HL-60 (cell line): ENCODE data around the gene EFTUD2.

Experiments used
- CTCF ChIP-seq: IDR thresholded peaks from one replicate; pipeline ENCODE4 v1.5.1; 2011; ENCODE audit warnings: low read length, control low read depth, inconsistent platforms; ENCODE audit not compliant: insufficient read depth
- REST ChIP-seq: IDR thresholded peaks from 2 replicates; pipeline ENCODE4 v1.6.1; 2012; ENCODE audit warnings: low read depth; ENCODE audit not compliant: insufficient replicate concordance

DNA sequence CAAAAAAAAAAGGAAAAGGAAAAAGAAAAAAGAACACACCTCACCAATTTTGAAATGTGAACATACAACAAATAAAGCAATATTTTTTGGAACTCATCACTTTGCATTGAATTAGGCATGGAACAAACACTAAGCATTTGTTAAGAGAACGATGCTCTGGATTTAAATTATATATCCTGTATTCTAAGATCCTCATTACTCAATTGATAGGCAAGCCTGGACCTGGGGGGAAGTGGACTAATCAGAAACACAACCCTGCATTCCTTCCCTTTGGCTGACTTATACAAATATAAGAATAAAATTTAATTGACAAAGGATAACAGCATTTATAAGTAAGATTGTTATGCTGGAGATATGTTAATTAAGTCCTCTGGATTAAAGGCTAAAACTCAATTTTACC, 71.4 kb downstream of the EFTUD2 start:
- TF ChIP-seq CTCF = no peak
- TF ChIP-seq REST = no peak
